OCI-LY7 (cell line): ENCODE results near the gene CREB3L1.

ENCODE experiments used
- CTCF ChIP-seq: fragments of 200-600 bp; sonication (generic); conservative IDR thresholded peaks from 2 replicates; pipeline ENCODE4 v1.5.1; 2014; ENCODE audit warnings: mild to moderate bottlenecking, antibody characterized with exemption, low read length, moderate library complexity, mixed read lengths
- EZH2phosphoT487 ChIP-seq: fragments of 200-600 bp; sonication (generic); IDR thresholded peaks from 2 replicates; pipeline ENCODE4 v1.6.1; 2018; ENCODE audit warnings: low read depth, borderline replicate concordance, mild to moderate bottlenecking, mixed run types, antibody characterized with exemption, low read length, moderate library complexity, mixed read lengths

GRCh38 chr11:46250745-46251052, 26.8 kb upstream of the CREB3L1 start:
- TF ChIP-seq CTCF: no peak
- TF ChIP-seq EZH2phosphoT487: no peak
